Measurements from ENCODE around the gene NDFIP1. TPM values are rescaled to one million over a fixed set of nuclear protein-coding genes. Genes with fewer than 3 reads are reported as not detected.

The NDFIP1 gene
- total RNA-seq, 1 experiment from 2014 or later = 27.6 TPM

GRCh38 chr5:142197098-142197497 is 88.5 kb downstream of the NDFIP1 start (continued):
- no peak for TF ChIP-seq AFF4 (CRISPR knock-in tag; IDR thresholded peaks at IDR 0.05; ENCODE audit: borderline replicate concordance)
- TF ChIP-seq RELA (CRISPR knock-in tag; IDR thresholded peaks at IDR 0.05; ENCODE audit: borderline replicate concordance) = no peak
- TF ChIP-seq, protein P1, sequence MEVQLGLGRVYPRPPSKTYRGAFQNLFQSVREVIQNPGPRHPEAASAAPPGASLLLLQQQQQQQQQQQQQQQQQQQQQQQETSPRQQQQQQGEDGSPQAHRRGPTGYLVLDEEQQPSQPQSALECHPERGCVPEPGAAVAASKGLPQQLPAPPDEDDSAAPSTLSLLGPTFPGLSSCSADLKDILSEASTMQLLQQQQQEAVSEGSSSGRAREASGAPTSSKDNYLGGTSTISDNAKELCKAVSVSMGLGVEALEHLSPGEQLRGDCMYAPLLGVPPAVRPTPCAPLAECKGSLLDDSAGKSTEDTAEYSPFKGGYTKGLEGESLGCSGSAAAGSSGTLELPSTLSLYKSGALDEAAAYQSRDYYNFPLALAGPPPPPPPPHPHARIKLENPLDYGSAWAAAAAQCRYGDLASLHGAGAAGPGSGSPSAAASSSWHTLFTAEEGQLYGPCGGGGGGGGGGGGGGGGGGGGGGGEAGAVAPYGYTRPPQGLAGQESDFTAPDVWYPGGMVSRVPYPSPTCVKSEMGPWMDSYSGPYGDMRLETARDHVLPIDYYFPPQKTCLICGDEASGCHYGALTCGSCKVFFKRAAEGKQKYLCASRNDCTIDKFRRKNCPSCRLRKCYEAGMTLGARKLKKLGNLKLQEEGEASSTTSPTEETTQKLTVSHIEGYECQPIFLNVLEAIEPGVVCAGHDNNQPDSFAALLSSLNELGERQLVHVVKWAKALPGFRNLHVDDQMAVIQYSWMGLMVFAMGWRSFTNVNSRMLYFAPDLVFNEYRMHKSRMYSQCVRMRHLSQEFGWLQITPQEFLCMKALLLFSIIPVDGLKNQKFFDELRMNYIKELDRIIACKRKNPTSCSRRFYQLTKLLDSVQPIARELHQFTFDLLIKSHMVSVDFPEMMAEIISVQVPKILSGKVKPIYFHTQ (CRISPR knock-in tag; IDR thresholded peaks at IDR 0.05) = no peak
- TF ChIP-seq ATF6 (CRISPR knock-in tag; IDR thresholded peaks at IDR 0.05) = no peak

DNA sequence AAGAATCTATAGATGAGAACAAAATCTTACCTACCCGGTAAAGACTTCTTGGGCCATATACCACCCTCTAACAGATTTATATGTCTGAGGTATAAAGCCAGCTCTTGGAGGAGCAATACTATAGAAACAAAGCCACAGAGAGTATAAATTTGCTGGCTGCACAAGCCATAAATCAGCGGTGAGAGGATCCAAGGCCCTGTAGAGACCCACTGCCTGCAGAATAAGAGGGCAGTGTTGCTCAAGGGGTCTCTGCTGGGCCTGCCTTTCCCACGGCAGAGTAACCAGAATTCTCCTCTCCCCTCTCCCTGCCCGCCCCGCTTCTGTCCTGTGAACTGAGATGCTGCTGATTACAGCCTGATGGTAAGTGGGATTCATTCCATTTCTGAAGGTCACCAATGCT is 89.2 kb downstream of the NDFIP1 start:
- no peak for TF ChIP-seq ZNF138 (CRISPR knock-in tag; conservative IDR thresholded peaks at IDR 0.05)
- TF ChIP-seq CREM (CRISPR knock-in tag; IDR thresholded peaks at IDR 0.05) = no peak
- DNase-seq (ENCODE audit: low spot score) = no peak
- Mint-ChIP-seq H3K27me3 (ENCODE audit: low read depth) (no peaks in the 10 kb centered on the region; the same call in 1 of the 2 replicates), H3K4me1 (peaks cover 17% of the 10 kb centered on the region), H3K4me3 (no peak overlapping the region), H3K9me3 (no peaks in the 10 kb centered on the region), H3K36me3 (no peaks in the 10 kb centered on the region), H3K27ac (peak overlapping the region; percentile 86; the same call in 1 of the 2 replicates)
- ChIA-PET POLR2A (no interaction called here), CTCF (no interaction called here)
- ATAC-seq = no peak

GRCh38 chr5:142199388-142199787 is 90.8 kb downstream of the NDFIP1 start:
- Mint-ChIP-seq H3K36me3 (no peaks in the 10 kb centered on the region), H3K27me3 (ENCODE audit: low read depth) (no peaks in the 10 kb centered on the region; the same call in 1 of the 2 replicates), H3K4me3 (no peak overlapping the region), H3K27ac (no peak overlapping the region), H3K9me3 (no peaks in the 10 kb centered on the region), H3K4me1 (peaks cover 24% of the 10 kb centered on the region)
- TF ChIP-seq TEAD1 (CRISPR knock-in tag; IDR thresholded peaks at IDR 0.05) (no peak), ZNF263 (CRISPR knock-in tag; IDR thresholded peaks at IDR 0.05; ENCODE audit: low read depth) (no peak), SMAD4 (CRISPR knock-in tag; IDR thresholded peaks at IDR 0.05) (no peak), NFE2L1 (CRISPR knock-in tag; IDR thresholded peaks at IDR 0.05) (no peak), ZNF416 (CRISPR knock-in tag; IDR thresholded peaks at IDR 0.05) (no peak), NFATC4 (CRISPR knock-in tag; IDR thresholded peaks at IDR 0.05) (no peak), PREB (CRISPR knock-in tag; IDR thresholded peaks at IDR 0.05; ENCODE audit: borderline replicate concordance) (no peak)
- POLR2A ChIA-PET = no interaction called here
- no peak for DNase-seq (ENCODE audit: low spot score)
- no peak for ATAC-seq
- CTCF ChIA-PET = no interaction called here
